ENCODE measurements around the gene GJD2. TPM values are rescaled to one million over a fixed set of nuclear protein-coding genes. Genes with fewer than 3 reads are reported as not detected.

GJD2 gene
- polyA plus RNA-seq, 3 donors: not detected

GRCh38 chr15:34773917-34774316 is 19.1 kb upstream of the GJD2 start:
- DNase-seq (ENCODE audit: low read depth in 3 of 3, low spot score in 2 of 3): no peak

- DNase-seq (ENCODE audit: low read depth in 3 of 3, low spot score in 2 of 3): no peak
Measured at GRCh38 chr15:34773013-34773412, 18.2 kb upstream of the GJD2 start.

DNA sequence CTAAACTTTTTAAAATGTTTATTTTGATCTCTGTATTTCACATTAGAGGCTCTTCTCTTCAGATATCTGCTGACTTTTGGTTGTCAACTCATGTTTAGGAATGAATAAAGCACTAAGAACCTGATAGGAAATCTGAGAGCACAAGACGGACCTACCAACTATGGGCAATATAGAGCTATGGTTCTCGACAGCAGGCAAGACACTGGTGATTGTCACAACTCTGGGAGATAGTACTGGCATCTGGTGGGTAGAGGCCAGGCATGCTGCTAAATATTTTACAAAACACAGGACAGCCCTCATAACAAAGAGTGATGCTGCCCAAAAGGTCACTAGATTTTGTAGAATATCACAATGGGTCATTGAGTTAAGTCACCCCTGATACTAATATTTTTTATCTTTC is 17.5 kb upstream of the GJD2 start:
- DNase-seq (ENCODE audit: low read depth in 3 of 3, low spot score in 2 of 3): no peak

- DNase-seq (ENCODE audit: low read depth in 3 of 3, low spot score in 2 of 3): no peak
Measured at GRCh38 chr15:34769711-34770110, 14.9 kb upstream of the GJD2 start.

DNA sequence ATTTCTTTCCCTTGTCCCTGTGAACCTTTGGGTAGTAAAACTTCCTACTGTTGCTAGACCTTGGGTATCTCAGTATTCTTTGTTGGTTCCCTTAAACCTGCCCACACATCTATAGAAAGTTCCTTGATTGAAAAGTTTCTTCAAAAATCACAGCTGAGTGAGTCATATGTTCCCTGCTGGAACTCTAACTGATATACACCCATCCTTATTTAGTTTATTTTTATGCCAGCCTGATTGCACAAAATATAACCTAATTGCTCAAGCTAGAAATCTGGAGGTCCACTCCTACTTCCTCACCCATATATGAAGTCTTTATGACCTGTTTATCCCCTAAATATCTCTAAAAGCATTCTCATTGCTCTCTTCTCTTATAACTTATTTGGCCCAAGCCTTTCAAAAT is 13.7 kb upstream of the GJD2 start:
- no peak for DNase-seq (ENCODE audit: low read depth in 3 of 3, low spot score in 2 of 3)

DNA sequence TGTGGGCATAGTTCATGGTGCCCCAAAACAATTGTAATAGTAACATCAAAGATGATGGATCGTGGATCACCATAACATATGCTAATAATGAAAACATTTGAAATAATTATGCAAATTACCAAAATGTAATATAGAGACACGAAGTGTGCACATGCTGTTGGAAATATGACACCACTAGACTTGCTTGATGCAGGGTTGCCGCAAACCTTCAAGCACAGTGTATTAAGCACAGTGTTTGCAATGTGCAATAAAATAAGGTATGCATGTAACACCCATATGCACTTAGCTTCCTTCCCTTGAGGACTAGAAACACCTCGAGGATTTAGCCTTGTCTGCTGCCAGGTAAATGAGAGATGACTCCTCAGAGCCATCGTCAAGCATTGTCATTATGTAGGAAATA is 10.9 kb upstream of the GJD2 start:
- DNase-seq (ENCODE audit: low read depth in 3 of 3, low spot score in 2 of 3): no peak

DNA sequence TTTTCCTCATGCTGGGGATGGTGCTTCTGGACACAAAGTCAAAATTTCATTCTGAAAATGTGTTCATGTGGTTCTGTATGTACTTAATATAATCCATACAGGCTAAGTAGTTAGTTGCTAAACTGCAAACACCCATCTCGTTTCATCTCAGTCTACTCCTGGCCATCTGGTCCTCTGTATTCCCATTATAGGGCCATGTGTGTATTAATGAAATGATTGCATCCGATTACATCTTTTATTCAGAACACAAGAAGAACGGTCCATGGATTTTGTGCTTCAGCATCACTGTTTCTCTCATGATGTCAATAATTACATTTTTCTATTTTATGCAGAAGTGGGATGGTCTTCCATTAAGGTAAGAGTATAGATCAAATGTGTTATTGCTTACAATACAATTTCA is 6.1 kb upstream of the GJD2 start:
- no peak for DNase-seq (ENCODE audit: low read depth in 3 of 3, low spot score in 2 of 3)

DNA sequence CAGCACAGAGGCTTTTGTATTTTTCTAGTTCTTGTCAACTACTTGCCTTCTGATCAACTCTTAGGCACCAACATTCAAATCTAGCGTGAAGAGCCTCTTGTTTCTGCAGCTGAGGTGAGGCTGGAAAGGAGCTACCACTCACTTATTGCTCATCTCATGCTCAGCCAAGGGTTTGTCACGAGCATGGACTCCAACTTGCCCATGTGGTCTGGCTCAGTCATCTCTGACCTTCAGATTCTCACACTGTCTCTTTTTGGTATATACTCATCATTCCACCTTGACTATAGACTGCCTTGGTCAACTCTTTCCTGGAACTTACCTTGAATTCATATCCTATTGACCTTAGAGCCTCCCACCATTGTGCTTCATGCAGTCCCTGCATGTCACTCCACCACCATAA is 5.2 kb upstream of the GJD2 start:
- DNase-seq (ENCODE audit: low read depth in 3 of 3, low spot score in 2 of 3): no peak

DNA sequence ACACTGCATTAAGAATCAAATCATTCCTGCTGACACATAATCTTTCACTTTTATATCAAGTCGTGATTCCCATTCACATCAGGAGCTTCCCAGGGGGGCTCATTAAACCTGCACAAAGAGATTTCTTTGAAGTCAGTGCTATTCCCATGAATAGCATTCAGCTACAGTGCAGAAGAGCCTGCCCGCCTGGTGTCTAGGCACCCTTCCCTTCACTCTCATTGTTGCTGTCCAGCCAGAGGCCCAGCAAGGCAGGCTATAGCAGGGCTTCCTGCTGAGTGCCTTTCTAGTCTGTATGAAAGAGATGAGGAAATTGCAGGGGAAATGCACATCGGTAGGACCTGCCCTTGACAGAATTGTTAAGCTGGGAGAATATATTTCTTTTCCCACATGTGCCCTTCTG is 4.5 kb upstream of the GJD2 start:
- no peak for DNase-seq (ENCODE audit: low read depth in 3 of 3, low spot score in 2 of 3)

- DNase-seq (ENCODE audit: low read depth in 3 of 3, low spot score in 2 of 3): no peak
Measured at GRCh38 chr15:34757262-34757661, 2.5 kb upstream of the GJD2 start.

GRCh38 chr15:34755419-34755773 is 598 bp upstream of the GJD2 start:
- no peak for DNase-seq (ENCODE audit: low read depth in 3 of 3, low spot score in 2 of 3)

DNA sequence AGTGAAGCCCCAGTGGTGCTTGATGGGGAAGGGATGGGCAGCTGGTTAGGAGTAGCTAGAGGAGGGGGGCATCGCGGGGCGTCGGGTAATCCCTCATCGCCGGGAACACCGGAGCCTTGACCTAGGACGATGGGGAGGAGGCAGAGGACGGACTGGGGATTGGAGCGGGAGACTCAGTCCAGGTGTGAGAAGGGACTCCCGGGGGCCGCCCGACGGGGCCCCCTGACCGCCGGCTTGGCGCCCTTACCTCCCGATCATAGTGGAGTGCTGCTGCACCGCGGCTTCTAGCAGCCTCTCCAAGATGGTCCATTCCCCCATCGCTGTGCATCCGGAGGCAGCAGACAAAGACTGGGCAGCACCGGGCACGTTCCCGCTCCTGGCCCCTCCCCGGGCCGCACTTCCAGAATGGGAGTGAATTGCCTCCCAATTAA is 612 bp downstream of the GJD2 start:
- DNase-seq (ENCODE audit: low read depth in 3 of 3, low spot score in 2 of 3): no peak

GRCh38 chr15:34753236-34753894 is 1.4 kb downstream of the GJD2 start:
- peak; percentile 40 to 67 (median 55) for DNase-seq (ENCODE audit: low read depth in 3 of 3, low spot score in 2 of 3)

GRCh38 chr15:34749691-34750090 is 5.1 kb downstream of the GJD2 start:
- no peak for DNase-seq (ENCODE audit: low read depth in 3 of 3, low spot score in 2 of 3)

GRCh38 chr15:34739346-34739745 is 15.5 kb downstream of the GJD2 start:
- no peak for DNase-seq (ENCODE audit: low read depth in 3 of 3, low spot score in 2 of 3)

GRCh38 chr15:34738002-34738401 is 16.8 kb downstream of the GJD2 start:
- no peak for DNase-seq (ENCODE audit: low read depth in 3 of 3, low spot score in 2 of 3)

DNA sequence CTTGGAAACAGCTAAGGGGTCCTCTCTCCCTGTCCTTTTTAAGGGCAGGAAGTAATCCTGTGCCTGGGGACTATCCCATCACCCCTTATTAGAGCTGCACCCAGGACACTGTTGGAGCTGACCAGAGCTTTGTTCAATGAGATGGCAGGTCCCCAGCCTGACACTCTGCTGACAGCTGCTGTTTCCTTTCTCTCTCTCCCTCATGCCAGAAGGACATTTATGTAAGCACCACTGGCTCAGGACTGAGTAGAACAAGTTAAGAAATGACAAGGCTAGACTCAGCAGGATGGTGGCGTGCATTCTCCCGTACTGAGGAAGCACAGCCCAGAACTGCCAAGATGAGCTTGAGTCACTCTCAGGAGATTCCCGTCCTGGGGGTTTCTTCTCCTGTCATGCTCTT is 17.3 kb downstream of the GJD2 start:
- no peak for DNase-seq (ENCODE audit: low read depth in 3 of 3, low spot score in 2 of 3)

- DNase-seq (ENCODE audit: low read depth in 3 of 3, low spot score in 2 of 3): no peak
Measured at GRCh38 chr15:34734303-34734702, 20.5 kb downstream of the GJD2 start.

DNA sequence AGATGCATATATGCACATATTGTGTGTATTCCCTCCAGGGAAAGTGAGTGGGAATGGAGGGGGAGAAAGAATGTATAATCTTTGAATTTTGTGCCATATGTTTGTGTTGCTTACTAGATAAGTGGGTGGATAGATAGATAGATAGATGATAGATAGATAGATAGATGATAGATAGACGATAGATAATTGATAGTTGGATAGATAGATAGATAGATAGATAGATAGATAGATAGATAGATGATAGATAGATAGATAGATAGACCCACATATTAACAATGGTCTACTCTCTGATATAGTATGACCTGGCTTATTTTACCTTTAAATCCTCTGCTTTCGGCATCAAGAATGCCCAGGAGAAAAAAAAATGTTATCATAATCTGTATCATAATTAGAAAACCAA is 21.2 kb downstream of the GJD2 start:
- DNase-seq (ENCODE audit: low read depth in 3 of 3, low spot score in 2 of 3): no peak

- no peak for DNase-seq (ENCODE audit: low read depth in 3 of 3, low spot score in 2 of 3)
Measured at GRCh38 chr15:34732430-34732829, 22.4 kb downstream of the GJD2 start.

DNA sequence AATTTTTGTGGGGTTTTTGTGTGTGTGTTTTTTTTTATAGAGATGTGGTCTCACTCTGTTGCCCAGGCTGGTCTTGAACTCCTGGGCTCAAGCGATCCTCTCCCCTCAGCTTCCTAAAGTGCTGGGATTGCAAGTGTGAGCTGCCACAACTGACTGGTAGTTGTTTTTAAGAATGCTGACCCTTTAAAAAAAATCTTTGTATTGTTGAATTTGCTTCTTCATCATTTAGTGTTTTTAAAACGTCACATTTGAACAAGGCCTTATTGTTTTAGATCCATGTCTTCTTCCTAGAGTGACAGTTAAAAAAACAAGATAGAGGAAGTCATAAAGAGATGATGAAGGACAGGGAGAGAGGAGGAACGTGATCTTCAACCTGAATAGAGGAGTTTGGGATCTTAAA is 24.1 kb downstream of the GJD2 start:
- no peak for DNase-seq (ENCODE audit: low read depth in 3 of 3, low spot score in 2 of 3)

- no peak for DNase-seq (ENCODE audit: low read depth in 3 of 3, low spot score in 2 of 3)
Measured at GRCh38 chr15:34729886-34730285, 24.9 kb downstream of the GJD2 start.

GRCh38 chr15:34729056-34729455 is 25.7 kb downstream of the GJD2 start:
- no peak for DNase-seq (ENCODE audit: low read depth in 3 of 3, low spot score in 2 of 3)
